Peyer's patch (tissue), 4 donors: ENCODE results near the gene GAB1.

ENCODE experiments used
- CTCF ChIP-seq, 6 experiments: fragments of 450-650 bp in 4 of 6; fragments of 200-600 bp in 2 of 6; sonication (generic) in 1 of 6; IDR thresholded peaks; one replicate each; pipeline ENCODE4 v1.5.1; 2017 to 2019; ENCODE audit warnings: antibody characterized with exemption in 6 of 6, mild to moderate bottlenecking in 3 of 6, moderate library complexity in 1 of 6
- POLR2A ChIP-seq, 2 donors: fragments of 450-650 bp; IDR thresholded peaks; one replicate each; pipeline ENCODE4 v1.5.1; 2017; ENCODE audit warnings: antibody characterized with exemption in 2 of 2, mild to moderate bottlenecking in 2 of 2, moderate library complexity in 2 of 2

DNA sequence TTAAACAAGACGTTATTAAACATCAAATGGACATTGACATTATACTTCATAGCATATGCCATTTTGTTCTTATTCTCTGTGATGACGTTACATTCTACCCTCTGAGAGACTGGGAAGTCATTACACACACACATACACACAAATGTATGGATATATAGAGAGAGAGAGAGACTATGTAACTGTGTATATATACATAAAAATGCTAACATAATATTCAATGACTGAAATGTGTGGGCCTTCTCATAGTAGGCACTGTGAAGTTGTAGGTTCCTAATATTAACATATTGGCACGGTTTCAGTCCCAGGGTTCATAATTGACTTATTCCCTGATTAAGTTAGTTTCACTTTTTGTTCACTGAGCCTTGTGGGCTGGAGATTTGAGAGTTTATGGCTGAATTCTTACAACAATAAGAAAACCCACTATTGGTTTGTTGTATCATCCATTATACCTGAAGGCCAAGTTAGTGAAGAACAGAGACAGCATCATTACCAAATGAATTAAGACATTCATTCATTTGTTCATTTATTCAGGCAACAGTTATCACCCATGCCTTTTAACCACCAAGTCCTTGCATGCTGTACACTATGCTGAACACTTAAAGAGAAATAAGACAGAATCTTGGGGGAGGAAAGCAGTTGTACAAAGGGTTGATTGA lies 68.5 kb downstream of the GAB1 start:
- no peak for TF ChIP-seq CTCF (IDR thresholded peaks at IDR 0.05)
- TF ChIP-seq POLR2A (IDR thresholded peaks at IDR 0.05), result no peak
